Suprapubic skin (tissue), 3 donors: ENCODE results near the gene ELAVL2.

Experiments used
- CTCF ChIP-seq, 2 donors: fragments of 200-600 bp in 1 of 2; fragments of 450-650 bp in 1 of 2; sonication (generic) in 1 of 2; IDR thresholded peaks; one replicate each; pipeline ENCODE4 v1.5.1; 2016 to 2019; ENCODE audit warnings: antibody characterized with exemption in 2 of 2, mild to moderate bottlenecking in 1 of 2, moderate library complexity in 1 of 2
- POLR2AphosphoS5 ChIP-seq, 3 donors: sonication (generic); formaldehyde crosslinking; IDR thresholded peaks; one replicate each; pipeline ENCODE4 v1.6.1; 2017; ENCODE audit warnings: antibody characterized with exemption in 3 of 3

GRCh38 chr9:23662320-23662719, 163.7 kb downstream of the ELAVL2 start:
- TF ChIP-seq CTCF (IDR thresholded peaks at IDR 0.05) (no peak), POLR2AphosphoS5 (IDR thresholded peaks at IDR 0.05) (no peak)
